Kidney (tissue), 14 donors: Measurements from ENCODE around the gene CTXN1. TPM values are rescaled to one million over a fixed set of nuclear protein-coding genes. Genes with fewer than 3 reads are reported as not detected.
A peak's percentile ranks its signal among the peaks of the same experiment; 100 is the strongest.

Source experiments
- DNase-seq, 5 donors: peaks; one replicate each; pipeline ENCODE4 v3.0.0-alpha.2; 2013 to 2020
- FAIRE-seq: peaks from 2 replicates; lab custom pipeline; 2012; peaks lifted over from hg19 to GRCh38; lab: Jason Lieb, UNC
- H3K27ac ChIP-seq, 2 donors: one replicate each; pipeline ENCODE4 v1.7.0; 2013; ENCODE audit warnings: low read depth in 2 of 2, low read length in 2 of 2, inconsistent platforms in 1 of 2
- H3K27me3 ChIP-seq: one replicate; pipeline ENCODE4 v1.7.1; 2013; ENCODE audit warnings: low read length, inconsistent platforms; ENCODE audit not compliant: control insufficient read depth, insufficient read depth
- H3K36me3 ChIP-seq, 3 donors: one replicate each; pipeline versions ENCODE4 v1.7.0 to v1.7.1; 2013; ENCODE audit warnings: low read length in 3 of 3, control low read depth in 1 of 3, inconsistent platforms in 1 of 3; ENCODE audit not compliant: insufficient read depth in 3 of 3, control insufficient read depth in 2 of 3
- H3K4me1 ChIP-seq, 3 donors: one replicate each; pipeline versions ENCODE4 v1.7.0 to v1.7.1; 2013; ENCODE audit warnings: low read length in 3 of 3, inconsistent platforms in 1 of 3, low read depth in 1 of 3; ENCODE audit not compliant: control insufficient read depth in 2 of 3, insufficient read depth in 2 of 3
- H3K4me3 ChIP-seq, 3 donors: one replicate each; pipeline versions ENCODE4 v1.7.0 to v1.8.1; 2013; ENCODE audit warnings: low read length in 3 of 3, control low read depth in 1 of 3, inconsistent platforms in 1 of 3
- H3K9ac ChIP-seq, 3 donors: one replicate each; pipeline versions ENCODE4 v1.7.0 to v1.7.1; 2013; ENCODE audit warnings: low read length in 3 of 3, control low read depth in 1 of 3, inconsistent platforms in 1 of 3
- H3K9me3 ChIP-seq, 3 donors: one replicate each; pipeline versions ENCODE4 v1.7.0 to v1.7.1; 2013; ENCODE audit warnings: low read length in 3 of 3, control low read depth in 1 of 3, inconsistent platforms in 1 of 3; ENCODE audit not compliant: control insufficient read depth in 2 of 3, insufficient read depth in 1 of 3
- intact Hi-C: fragments of 100-400 bp; cut with DNase I; formaldehyde crosslinking; loops from one replicate; pipeline ENCODE4 v1.11.1; 2022
- polyA plus RNA-seq: library from polyadenylated mRNA; stranded (reverse); fragments of 350-450 nt; fragmentation: Illumina TruSeq; extraction: RNeasy Lipid Tissue Mini Kit (QIAGEN cat#74804); gene quantifications from one replicate; pipeline ENCODE4 v1.2.3, GENCODE V29; 2014; ENCODE audit warnings: low read depth, low replicate concordance; ENCODE audit not compliant: insufficient read depth
- total RNA-seq: library from RNA; stranded (reverse); fragmentation: NEBNext Ultra II Directional; extraction: Animal tissue kit (Norgen Biotek cat#: 25700); gene quantifications from one replicate; pipeline ENCODE4 v1.2.1, GENCODE V29; 2021
- TF ChIP-seq, protein P1 (sequence below): IDR thresholded peaks from 3 replicates; pipeline ENCODE4 v1.5.1; 2012; ENCODE audit warnings: mild to moderate bottlenecking, moderate library complexity, borderline replicate concordance; ENCODE audit not compliant: insufficient read depth; ENCODE audit errors: extremely low read depth
- donor health status: control.
- donor health status: control.
- donor health status: control.
- donor health status: control.
- donor health status: control.
- donor health status: DM: yes; HTN: yes; CAD: no.
- donor health status: Normal renal cell carcinoma (clear cell type).

The CTXN1 gene
- total and polyA plus RNA-seq, 2 donors from 2014 or later, result 8.9 to 25.9 TPM

DNA sequence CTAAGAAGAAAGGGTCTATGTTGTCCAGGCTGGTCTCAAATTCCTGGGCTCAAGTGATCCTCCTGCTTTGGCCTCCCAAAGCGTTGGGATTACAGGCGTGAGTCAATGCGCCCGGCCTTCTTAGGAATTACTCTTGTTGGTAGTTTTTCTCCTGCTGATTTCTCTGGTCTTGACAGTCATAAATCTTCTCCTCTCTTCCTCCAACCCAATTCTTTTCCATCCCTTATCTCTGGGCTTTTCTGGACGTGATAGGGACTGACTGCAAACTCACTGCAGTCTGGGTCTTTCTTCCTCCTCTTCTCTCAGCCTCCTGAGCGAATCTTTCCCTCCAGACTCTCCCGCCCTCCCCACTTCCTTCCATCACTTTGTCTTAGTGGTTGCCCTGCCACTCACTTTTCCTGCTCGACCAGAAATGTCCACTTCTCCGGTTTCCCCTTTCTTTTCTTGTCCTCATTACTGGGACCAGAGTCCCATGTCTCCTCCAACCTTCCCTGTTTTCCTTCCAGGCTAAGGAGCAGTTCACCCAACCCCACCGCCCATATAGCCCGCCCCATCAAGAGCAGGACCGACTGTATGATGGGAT lies 39.4 kb upstream of the CTXN1 start:
- no peak for DNase-seq
- TF ChIP-seq, protein P1, sequence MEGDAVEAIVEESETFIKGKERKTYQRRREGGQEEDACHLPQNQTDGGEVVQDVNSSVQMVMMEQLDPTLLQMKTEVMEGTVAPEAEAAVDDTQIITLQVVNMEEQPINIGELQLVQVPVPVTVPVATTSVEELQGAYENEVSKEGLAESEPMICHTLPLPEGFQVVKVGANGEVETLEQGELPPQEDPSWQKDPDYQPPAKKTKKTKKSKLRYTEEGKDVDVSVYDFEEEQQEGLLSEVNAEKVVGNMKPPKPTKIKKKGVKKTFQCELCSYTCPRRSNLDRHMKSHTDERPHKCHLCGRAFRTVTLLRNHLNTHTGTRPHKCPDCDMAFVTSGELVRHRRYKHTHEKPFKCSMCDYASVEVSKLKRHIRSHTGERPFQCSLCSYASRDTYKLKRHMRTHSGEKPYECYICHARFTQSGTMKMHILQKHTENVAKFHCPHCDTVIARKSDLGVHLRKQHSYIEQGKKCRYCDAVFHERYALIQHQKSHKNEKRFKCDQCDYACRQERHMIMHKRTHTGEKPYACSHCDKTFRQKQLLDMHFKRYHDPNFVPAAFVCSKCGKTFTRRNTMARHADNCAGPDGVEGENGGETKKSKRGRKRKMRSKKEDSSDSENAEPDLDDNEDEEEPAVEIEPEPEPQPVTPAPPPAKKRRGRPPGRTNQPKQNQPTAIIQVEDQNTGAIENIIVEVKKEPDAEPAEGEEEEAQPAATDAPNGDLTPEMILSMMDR, result no peak
- Histone ChIP-seq H3K4me1 (peaks cover 0 to 22% (median 10%) of the 10 kb centered on the region in 3 donors), H3K4me3 (no peak overlapping the region), H3K27me3 (no peaks in the 10 kb centered on the region), H3K9ac (no peak overlapping the region), H3K27ac (no peak overlapping the region), H3K9me3 (no peaks in the 10 kb centered on the region), H3K36me3 (peaks cover 2 to 36% (median 25%) of the 10 kb centered on the region in 3 donors)
- intact Hi-C loops, result no loop called here
- FAIRE-seq, result no peak

DNA sequence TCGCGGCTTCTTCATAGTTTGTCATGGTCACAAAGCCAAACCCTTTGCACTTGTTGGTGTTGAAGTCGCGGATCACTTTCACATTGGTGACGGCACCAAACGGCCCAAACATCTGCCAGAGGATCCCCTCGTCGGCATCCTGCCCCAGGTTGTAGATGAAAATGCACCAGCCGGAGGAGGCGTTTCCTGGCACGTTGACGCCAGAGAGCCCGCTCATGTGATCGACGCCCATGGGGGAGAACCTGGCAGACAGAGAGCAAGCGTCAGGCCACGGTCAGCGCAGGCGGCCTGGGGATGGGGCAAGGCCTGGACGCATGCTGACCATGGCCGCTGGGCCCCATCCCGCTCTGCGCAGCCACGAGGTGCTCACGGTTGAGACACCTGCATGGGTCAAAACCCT lies 37.6 kb upstream of the CTXN1 start:
- Histone ChIP-seq H3K9me3 (no peaks in the 10 kb centered on the region), H3K27me3 (no peaks in the 10 kb centered on the region), H3K36me3 (peaks cover 2 to 31% (median 19%) of the 10 kb centered on the region in 3 donors), H3K4me1 (peaks cover 0 to 22% (median 10%) of the 10 kb centered on the region in 3 donors), H3K9ac (no peak overlapping the region), H3K27ac (no peak overlapping the region), H3K4me3 (no peak overlapping the region)
- intact Hi-C loops, result no loop called here
- TF ChIP-seq, protein P1, result no peak
- DNase-seq (peak in 1 of 5 donors; percentile 72), FAIRE-seq (no peak)

DNA sequence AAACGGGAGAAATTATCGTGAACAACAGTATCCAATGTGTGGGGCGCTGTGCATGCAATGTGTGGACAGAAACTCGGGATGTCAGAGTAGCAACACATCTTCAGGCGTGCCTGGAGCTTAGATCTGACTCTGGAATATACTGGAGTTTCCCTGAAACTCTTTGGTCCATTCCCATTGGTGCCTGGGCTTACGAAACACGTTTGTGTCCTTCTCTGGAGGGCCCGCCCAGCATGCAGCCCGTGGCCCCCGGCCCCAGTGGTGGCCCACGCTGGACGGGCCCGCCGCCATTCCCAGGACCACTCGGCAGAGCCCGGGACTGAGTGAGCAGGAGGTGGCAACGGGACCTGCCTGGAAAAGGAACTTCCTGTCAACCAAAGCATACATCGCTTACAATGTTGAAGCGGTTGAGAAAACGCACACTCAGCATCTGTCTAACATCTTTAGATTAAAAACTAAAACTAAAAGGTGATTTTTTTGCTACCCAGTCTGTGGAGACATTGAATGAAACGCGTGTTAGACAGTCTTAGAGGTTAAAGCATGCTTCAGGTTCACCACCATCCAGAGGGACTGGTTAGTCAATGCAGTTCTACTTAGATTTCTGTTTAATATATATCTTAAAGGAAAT lies 36.8 kb upstream of the CTXN1 start:
- FAIRE-seq (no peak), DNase-seq (no peak)
- Histone ChIP-seq H3K27me3 (no peaks in the 10 kb centered on the region), H3K9ac (no peak overlapping the region), H3K27ac (peak overlapping the region; percentile 81 to 84), H3K9me3 (no peaks in the 10 kb centered on the region), H3K4me1 (peaks cover 0 to 22% (median 10%) of the 10 kb centered on the region in 3 donors), H3K36me3 (peaks cover 2 to 28% (median 16%) of the 10 kb centered on the region in 3 donors), H3K4me3 (peak overlapping the region in 1 of 3 donors; percentile 19)
- intact Hi-C loops, result no loop called here
- TF ChIP-seq, protein P1, result no peak
